Upper lobe of left lung (tissue), 4 donors: ENCODE data around the gene ADGB.
"Not testable (repeated sequence)": the region's sequence is repeated elsewhere in the genome, so short reads cannot be mapped to it uniquely, and the experiment has no call there.

Experiments
- EP300 ChIP-seq, 4 donors: sonication (generic); formaldehyde crosslinking; IDR thresholded peaks; one replicate each; pipeline ENCODE4 v1.5.1; 2017; ENCODE audit warnings: antibody characterized with exemption in 4 of 4, control low read depth in 2 of 4
- POLR2A ChIP-seq, 4 donors: fragments of 450-650 bp; IDR thresholded peaks; one replicate each; pipeline ENCODE4 v1.5.1; 2016 to 2017; ENCODE audit warnings: antibody characterized with exemption in 4 of 4, mild to moderate bottlenecking in 2 of 4
- POLR2AphosphoS5 ChIP-seq, 2 donors: sonication (generic); formaldehyde crosslinking; IDR thresholded peaks; one replicate each; pipeline ENCODE4 v1.5.1; 2017; ENCODE audit warnings: antibody characterized with exemption in 2 of 2
- TF ChIP-seq, protein P1 (sequence below), 6 experiments: fragments of 450-650 bp in 4 of 6; fragments of 200-600 bp in 2 of 6; sonication (generic) in 2 of 6; IDR thresholded peaks; one replicate each; pipeline ENCODE4 v1.5.1; 2016 to 2019; ENCODE audit warnings: antibody characterized with exemption in 6 of 6

DNA sequence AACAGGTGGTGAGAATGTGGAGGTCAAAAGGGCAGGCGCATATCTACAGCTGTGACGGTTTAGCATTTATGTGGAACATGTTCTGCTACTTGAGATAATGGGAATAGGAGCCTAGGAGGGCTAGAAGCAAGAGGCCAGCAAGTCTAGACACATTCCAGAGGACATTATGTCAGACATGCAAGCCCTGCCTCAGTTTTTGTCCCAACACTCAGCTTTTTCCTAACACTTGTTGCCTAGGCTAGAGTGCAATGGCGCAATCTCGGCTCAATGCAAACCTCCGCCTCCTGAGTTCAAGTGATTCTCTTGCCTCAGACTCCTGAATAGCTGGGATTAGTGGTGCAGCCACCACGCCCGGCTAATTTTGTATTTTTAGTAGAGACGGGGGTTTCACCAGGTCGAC lies 210.2 kb downstream of the ADGB start:
- TF ChIP-seq, protein P1, sequence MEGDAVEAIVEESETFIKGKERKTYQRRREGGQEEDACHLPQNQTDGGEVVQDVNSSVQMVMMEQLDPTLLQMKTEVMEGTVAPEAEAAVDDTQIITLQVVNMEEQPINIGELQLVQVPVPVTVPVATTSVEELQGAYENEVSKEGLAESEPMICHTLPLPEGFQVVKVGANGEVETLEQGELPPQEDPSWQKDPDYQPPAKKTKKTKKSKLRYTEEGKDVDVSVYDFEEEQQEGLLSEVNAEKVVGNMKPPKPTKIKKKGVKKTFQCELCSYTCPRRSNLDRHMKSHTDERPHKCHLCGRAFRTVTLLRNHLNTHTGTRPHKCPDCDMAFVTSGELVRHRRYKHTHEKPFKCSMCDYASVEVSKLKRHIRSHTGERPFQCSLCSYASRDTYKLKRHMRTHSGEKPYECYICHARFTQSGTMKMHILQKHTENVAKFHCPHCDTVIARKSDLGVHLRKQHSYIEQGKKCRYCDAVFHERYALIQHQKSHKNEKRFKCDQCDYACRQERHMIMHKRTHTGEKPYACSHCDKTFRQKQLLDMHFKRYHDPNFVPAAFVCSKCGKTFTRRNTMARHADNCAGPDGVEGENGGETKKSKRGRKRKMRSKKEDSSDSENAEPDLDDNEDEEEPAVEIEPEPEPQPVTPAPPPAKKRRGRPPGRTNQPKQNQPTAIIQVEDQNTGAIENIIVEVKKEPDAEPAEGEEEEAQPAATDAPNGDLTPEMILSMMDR (IDR thresholded peaks at IDR 0.05): not testable (repeated sequence)
- TF ChIP-seq EP300, POLR2A, POLR2AphosphoS5 (IDR thresholded peaks at IDR 0.05): not testable (repeated sequence)
